Stimulated activated CD8-positive, alpha-beta memory T cell treated with anti-CD3 and anti-CD28 coated beads, Interleukin-7, amount 100 ng/mL, for 4 hours (primary cell): ENCODE data around the gene MGAT4A.

Source experiments
- DNase-seq, 2 donors: peaks; one replicate each; pipeline ENCODE4 v3.0.0-alpha.2; 2020; ENCODE audit warnings: low read depth in 2 of 2

The MGAT4A gene

GRCh38 chr2:98658816-98659490 lies 72.0 kb downstream of the MGAT4A start:
- DNase-seq, result no peak

DNA sequence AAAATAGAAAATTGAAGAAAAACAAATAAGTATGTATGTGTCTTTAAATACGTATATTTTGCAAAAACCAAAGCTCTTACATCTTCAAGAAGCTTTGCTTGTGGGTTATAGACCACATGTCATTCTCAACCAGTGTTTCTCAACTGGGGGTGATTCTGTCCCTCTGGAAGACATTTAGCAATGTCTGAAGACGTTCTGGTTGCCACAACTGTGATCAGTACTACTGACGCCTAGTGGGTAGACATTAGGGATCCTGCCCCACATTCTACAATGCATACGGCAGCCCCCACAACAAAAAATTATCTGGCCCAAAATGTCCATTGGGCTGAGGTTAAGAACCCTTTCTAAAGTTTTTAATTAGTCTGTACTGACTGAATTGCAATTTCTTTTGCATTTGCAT lies 74.1 kb downstream of the MGAT4A start:
- no peak for DNase-seq

DNA sequence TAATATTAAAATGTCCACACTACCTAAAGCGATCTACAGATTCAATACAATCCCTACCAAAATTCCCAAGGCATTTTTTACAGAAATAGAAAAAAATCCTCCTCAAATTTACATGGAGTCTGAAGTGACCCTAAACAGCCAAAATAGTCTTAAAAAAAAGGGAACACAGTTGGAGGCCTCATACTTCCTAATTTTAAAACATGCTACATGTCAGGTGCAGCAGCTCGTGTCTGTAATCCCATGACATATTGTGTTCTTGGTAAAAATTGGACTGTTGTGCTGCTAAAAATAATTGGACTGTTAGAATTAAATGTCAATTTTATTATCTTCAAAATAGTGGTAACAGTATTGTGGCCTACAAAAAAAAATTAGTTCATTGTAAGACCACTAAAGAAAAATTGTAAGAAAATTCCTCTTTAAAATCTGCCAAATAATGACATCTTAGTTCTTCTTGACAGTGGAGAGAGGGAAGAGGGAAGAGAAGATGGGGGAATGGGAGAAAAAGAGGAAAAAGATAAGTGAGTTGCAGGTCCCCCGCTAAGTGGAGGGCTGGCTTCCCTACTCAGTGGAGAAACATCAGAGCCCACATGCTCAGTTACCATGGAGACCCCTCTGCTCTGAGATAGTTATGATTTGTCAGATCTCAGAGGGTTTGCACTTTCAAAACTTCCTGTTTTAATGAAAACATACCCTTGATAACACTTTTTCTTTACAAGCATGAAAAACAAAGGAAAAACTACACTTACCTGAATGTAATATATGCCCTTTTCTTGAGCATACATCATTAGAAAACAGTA lies 76.0 kb downstream of the MGAT4A start:
- peak in 1 of 2 donors; percentile 23 for DNase-seq

GRCh38 chr2:98650998-98651397 lies 79.9 kb downstream of the MGAT4A start:
- no peak for DNase-seq

- DNase-seq, result no peak
These were observed 80.9 kb downstream of the MGAT4A start for GRCh38 chr2:98649992-98650375.

- peak; percentile 60 to 77 for DNase-seq
These were observed 81.6 kb downstream of the MGAT4A start for GRCh38 chr2:98649135-98649991.

GRCh38 chr2:98648451-98648850 lies 82.5 kb downstream of the MGAT4A start:
- DNase-seq, result no peak

DNA sequence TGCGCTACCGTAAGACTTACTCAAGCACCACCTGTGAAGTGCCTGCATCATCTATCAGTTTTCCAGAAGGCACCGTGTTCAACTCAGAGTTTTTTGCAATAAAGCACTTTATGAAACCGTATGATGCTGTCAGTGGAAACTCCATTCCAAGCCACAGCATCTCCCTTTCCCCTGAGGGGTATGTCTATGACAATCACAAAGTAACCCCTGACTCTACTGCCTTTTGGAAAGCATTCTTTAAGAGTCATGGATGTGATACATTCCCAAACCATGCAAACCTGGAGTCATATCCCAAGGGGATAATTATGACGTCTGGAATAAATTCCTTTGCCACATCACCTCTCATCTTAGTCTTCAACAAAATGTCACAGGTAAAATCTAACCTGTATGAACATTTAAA lies 83.3 kb downstream of the MGAT4A start:
- DNase-seq, result no peak

DNA sequence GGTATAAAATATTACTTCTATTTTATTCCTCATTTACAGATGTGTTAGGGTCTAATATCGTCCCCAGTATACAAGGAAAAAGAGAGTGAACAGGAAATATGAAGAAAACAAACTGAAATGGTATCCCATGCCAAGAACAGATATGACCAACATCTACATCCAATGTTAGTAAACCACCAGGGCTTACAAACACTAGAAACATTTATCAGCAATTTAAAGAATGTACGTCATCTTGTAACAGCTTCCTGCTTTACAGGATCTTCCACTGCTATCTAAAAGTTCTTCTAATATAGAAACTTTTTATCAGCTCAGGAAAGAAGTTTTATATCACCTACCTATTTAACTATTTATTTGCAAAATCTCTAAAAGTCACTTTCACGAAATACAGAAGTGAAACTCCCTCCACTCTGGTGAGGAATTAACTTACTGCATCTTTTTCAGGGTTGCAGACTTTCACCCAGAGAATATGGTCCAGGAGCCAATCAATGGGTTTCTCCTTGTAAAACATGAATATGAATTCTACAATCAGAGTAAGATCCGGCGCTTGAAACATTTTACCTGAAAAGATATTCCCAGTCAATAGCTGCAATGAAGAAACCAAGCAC lies 87.3 kb downstream of the MGAT4A start:
- DNase-seq, result no peak

- DNase-seq, result peak in 1 of 2 donors; percentile 27
These were observed 93.4 kb downstream of the MGAT4A start for GRCh38 chr2:98637401-98638147.

DNA sequence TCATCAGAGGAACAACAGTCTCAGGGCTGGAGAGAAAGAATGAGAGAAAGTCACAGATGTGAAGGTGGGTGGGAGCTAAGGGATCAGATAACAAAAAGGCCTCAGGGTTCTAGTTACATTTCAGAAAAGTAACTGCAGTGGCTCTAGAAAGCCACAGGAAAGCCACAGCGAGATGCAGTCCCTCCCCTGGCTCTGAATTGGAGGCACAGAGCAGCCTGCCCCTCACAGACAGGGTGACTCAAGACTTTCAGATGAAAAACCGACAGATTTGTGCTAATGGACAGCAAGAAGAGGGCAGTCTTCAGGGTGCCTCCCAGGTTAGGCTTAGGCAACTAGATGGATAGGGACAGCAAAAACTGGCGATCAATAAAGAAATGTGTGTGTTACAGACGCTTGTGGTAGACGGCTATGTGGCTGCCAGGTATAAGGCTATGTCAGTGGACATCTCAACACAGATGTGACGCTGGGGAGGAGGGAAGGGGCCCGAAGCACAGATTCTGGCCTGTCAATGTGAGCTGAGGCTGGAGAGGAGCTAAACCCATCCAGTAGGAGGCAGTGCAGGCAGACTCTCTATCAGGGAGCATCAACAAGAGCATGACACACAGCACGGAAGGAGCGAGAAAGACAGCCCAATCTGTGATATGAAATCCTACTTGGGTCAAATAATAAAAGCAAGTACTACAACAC lies 96.4 kb downstream of the MGAT4A start:
- peak in 1 of 2 donors; percentile 22 for DNase-seq

- DNase-seq, result no peak
These were observed 98.6 kb downstream of the MGAT4A start for GRCh38 chr2:98632351-98632750.

DNA sequence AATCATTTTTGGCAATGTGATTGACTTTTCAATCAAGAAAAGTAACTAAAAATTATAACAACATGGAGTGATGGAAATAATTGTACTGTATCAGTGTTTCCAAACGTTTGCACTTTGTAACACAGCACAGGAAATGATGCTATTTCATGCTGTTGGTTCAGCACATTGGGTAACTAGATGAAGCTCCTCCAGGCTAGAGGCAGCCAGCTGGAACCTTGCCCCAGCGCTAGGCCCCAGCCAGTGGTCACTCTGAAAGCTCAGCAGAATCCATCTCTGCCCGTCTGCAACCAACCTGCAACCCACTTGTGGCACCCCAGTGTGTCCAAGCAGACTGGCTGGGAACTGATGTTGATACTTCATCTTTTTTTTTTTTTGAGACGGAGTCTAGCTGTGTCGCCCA lies 107.3 kb downstream of the MGAT4A start:
- DNase-seq, result no peak

DNA sequence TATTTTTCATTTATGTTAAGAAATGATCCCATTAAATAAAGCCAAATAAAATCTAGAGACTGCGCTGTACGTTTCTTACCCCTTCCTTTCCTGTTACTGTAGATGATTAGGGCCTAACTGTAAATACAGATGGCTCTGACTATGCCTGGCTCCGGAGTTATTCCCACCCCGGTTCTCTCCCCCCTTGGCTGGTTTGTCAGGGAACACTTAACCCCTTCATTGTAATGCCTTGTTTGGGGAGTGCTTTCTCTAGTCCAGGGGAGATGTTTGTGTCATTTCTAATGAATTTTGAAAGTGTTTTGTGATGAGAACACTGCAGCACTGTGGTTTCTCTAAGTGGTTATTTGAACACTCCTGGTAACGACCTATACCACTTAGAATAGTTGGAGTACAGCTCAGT lies 113.8 kb downstream of the MGAT4A start:
- DNase-seq, result no peak

DNA sequence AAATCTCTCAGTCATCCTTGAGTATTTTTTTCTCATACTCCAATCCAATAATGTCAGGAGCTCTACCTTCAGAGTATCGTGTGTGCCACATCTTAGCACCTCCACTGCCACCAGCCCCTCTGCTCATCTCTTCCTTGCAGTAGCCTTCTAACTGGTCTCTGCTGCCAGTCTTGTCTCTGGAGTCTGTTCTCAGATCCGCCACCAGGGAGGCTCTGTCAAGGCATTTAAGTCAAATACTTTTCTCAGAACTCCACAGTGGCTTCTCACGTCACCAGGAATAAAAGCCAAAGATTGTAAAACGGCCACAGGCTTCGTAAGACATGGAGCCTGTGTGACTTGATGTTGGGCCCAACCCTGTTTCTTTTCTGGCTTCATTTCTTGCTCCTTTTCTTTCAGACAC lies 115.5 kb downstream of the MGAT4A start:
- no peak for DNase-seq

DNA sequence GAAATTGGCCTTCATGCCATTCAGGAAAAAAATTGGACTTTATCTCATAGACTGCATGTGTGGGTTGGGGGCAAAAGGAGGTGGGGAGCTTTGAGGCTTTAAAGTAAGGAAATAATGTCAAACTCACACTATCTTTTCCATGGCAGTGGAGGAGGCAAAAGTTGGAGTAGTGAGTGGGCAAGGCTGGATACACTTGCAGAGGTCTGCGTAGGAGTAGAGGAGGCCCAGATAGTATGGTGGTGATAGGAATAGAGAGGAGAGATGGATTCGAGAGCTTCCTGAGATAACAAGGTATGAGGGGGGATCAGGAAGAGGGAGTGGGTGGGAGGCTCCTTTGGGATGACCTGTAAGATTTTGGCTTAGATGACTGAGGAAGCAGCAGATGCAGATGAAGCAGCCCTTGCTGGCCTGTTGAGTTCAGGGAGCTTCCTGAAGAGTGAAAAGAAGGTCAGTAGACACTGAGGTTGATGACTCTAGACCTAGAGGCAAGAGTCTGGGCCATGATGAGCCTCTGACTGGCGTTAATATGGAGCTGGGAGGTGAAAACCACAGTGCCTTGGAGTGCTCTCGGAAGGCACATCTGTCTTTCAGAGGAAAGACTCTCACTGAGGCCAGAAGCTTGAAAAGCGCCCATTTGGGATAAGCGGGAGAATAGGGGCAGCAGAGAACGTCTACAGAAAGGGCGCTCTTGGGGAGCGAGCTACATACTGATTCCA lies 116.8 kb downstream of the MGAT4A start:
- no peak for DNase-seq

DNA sequence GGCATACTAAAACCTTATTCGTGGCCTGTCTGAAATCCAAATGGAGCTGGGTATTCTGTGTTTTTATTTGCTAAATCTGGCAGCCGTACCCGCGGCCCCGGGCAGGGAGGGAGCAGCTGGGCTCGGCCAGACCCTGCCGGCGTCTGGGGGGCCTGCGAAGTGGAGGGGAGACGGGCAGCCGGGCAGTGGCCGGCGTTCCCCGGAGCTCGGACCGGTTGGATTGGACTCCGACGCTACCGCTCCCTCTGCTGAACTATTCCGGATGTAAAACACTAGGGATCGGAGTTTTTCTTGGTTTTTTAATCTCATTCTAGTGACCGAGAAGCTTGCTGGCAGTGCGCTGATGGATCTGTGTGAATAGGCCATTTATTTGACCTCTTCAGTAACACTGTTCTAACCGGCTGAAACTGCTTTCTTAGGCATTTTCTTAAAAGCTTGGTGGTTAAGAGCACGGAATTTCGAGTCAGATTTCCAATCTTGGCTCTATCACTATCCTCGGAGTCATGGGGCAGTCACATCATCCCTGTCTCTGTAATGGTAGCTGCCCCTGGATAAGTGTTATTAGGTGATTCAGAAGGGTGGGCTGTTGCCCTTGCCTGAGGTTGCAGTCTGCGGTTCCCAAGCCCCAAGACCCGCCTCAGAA lies 121.8 kb downstream of the MGAT4A start:
- no peak for DNase-seq

GRCh38 chr2:98608116-98608961 lies 122.6 kb downstream of the MGAT4A start, which contains the start of the genes COA5 and UNC50:
TSS of gene COA5 (minus strand) at chr2:98608512. CDS start at chr2:98608405, 107 bp downstream.
TSS of gene UNC50 (plus strand) at chr2:98608589. CDS start at chr2:98609760, 1,171 bp downstream.
- DNase-seq, result peak; percentile 68 to 85
